ENCODE data around the gene HOTAIR.

DNA sequence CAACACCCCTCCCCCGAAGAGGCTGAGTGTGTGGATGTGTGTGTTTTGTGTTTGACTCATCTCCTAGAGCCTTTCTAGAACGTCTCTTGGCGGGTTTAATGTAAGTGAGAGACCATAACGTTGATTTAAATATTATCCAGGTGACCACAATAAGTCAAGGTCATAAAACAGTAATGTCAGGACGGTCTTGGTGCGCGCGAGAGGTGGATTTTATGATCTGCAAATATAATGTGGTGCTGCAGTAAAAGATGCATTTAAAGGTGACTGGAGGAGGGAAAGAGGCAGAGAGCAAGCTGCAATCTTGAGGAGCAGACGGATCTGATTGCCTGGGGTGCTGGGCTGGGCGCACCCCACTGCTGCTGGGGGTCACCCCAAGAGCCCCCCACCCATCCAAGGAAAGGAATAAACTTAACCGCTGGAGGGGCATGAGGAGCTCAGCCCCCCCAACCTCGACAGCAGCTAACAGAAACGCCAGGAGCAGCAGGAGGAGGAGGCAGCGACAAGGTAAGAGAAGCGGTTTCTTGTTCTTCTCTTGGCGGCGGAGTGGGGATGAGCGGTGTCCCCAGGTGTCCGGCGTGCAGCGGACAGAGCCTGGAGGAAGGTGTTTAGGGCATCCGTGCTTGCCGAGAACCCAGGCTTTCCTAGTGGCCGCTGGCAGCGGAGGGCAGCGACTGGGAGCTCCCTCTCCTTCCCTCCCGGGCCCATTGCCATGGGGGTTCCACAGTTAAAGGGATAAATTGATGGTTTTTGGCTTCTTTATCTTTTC lies 15.7 kb upstream of the HOTAIR start:
- TF ChIP-seq CTCF (conservative IDR thresholded peaks at IDR 0.05) (no peak), EZH2 (IDR thresholded peaks at IDR 0.05; ENCODE audit: low read depth) (no peak)

Data from PC-9 (cell line).